ENCODE data around the gene CHDH. TPM values are rescaled to one million over a fixed set of nuclear protein-coding genes. Genes with fewer than 3 reads are reported as not detected.

CHDH gene
- total RNA-seq, 1 donor from 2014 or later, result under 0.01 TPM

DNA sequence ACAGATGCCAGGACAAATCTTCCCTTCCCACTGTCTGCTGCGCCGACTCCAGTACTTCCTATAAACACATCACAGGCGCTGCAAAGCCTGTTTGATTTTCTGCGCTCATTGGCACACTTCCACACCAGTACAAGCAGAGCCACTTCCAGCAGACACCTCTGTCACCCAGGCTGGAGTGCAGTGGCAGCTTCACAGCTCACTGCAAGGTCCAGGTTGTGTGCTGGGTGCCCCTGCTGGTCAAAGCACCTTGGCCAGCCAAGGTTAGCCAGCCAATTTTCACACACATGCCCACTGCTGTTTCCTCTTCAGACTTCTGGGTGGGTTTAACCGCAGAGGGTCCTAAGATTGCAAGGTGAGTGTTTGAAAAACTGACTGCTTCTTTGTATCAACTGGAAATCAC, 4.9 kb downstream of the CHDH start:
- Histone ChIP-seq H3K27me3 (ENCODE audit: control insufficient read depth, insufficient read depth, low read length) (peaks cover 2% of the 10 kb centered on the region), H3K4me3 (ENCODE audit: low read depth, low read length) (no peak overlapping the region), H3K36me3 (ENCODE audit: control insufficient read depth, insufficient read depth, low read length) (no peaks in the 10 kb centered on the region)
- DNase-seq (ENCODE audit: low read depth) (no peak), FAIRE-seq (no peak)
- TF ChIP-seq, protein P1, sequence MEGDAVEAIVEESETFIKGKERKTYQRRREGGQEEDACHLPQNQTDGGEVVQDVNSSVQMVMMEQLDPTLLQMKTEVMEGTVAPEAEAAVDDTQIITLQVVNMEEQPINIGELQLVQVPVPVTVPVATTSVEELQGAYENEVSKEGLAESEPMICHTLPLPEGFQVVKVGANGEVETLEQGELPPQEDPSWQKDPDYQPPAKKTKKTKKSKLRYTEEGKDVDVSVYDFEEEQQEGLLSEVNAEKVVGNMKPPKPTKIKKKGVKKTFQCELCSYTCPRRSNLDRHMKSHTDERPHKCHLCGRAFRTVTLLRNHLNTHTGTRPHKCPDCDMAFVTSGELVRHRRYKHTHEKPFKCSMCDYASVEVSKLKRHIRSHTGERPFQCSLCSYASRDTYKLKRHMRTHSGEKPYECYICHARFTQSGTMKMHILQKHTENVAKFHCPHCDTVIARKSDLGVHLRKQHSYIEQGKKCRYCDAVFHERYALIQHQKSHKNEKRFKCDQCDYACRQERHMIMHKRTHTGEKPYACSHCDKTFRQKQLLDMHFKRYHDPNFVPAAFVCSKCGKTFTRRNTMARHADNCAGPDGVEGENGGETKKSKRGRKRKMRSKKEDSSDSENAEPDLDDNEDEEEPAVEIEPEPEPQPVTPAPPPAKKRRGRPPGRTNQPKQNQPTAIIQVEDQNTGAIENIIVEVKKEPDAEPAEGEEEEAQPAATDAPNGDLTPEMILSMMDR (IDR thresholded peaks at IDR 0.05; ENCODE audit: insufficient read depth, low read length, severe bottlenecking), result no peak

- TF ChIP-seq, protein P1 (IDR thresholded peaks at IDR 0.05; ENCODE audit: insufficient read depth, low read length, severe bottlenecking), result no peak
- DNase-seq (ENCODE audit: low read depth) (no peak), FAIRE-seq (no peak)
- no peak overlapping the region for H3K4me3 ChIP-seq (ENCODE audit: low read depth, low read length)
- no peaks in the 10 kb centered on the region for H3K27me3 ChIP-seq (ENCODE audit: control insufficient read depth, insufficient read depth, low read length)
- no peaks in the 10 kb centered on the region for H3K36me3 ChIP-seq (ENCODE audit: control insufficient read depth, insufficient read depth, low read length)
Observed at GRCh38 chr3:53837331-53837730, 8.9 kb downstream of the CHDH start.

DNA sequence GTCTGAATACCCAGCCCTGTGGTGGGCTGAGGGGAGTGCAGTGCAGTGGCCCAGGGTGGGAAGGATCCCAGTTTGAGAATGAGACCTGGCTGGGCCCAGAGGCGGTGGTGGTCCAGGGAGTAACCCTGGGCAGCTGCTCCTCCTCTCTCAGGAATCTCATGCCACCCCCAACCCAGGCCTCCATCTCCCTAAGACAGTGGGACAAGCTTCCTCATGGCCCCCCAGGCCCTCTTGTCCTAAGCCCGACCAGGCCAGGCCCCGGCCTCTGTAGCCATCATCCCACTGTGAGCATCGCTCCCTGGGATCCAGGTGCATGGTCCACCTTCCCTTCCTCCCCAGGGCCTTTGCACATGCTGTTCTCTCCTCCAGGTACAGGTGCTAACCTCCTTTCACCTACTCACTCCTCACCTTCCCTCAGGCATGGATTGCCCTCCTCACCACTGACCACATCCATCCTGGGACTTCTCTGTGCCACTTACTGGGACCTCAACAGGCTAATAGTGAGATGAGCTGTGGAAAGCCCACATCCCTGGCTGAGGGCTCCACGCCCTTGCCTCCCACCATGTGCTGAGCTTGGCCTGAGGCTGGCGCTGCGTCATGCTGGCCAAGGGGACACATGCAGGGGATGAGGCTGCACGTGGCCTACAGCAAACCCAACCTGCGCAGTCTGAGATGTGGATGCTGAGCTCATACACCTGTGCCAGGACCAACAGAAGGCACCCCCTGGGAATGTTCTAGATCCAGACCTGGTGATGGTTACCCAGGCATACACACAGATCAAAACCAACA, 9.9 kb downstream of the CHDH start:
- Histone ChIP-seq H3K36me3 (ENCODE audit: control insufficient read depth, insufficient read depth, low read length) (no peaks in the 10 kb centered on the region), H3K27me3 (ENCODE audit: control insufficient read depth, insufficient read depth, low read length) (no peaks in the 10 kb centered on the region), H3K4me3 (ENCODE audit: low read depth, low read length) (no peak overlapping the region)
- TF ChIP-seq, protein P1 (IDR thresholded peaks at IDR 0.05; ENCODE audit: insufficient read depth, low read length, severe bottlenecking), result no peak
- no peak for DNase-seq (ENCODE audit: low read depth)
- peak; percentile 79 for FAIRE-seq

- FAIRE-seq, result no peak
Observed at GRCh38 chr3:53835257-53835656, 11.0 kb downstream of the CHDH start.

DNA sequence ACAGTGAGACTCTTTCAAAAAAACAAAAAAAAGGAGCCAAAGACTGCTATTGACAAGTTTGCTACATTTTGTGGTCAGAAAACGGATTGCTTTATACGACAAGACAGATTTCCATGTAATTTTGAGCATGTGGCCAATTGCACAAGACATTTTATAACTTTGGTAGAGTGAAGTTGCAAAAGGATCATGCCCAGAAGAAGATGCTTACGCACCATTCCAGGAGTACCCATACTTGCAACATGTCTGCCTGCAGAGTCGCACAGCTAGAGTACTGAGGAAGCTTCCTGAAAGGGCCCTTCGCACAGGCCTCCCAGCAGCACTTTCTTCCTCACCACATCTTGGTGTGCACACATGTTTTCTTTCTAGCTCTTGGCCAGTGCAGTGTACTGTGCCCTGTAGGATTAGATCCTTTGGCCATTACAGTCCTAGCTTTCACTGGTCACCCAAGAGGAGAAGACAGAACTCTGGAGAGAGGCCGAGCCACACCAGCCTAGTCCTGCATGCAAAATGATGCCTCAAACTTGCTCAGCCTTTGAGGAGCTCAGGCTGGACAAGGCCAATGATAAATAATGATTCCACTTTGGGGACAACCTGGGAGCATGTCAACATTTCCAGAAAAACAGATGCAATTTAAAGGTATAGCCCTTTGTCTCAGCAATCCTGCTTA, 11.7 kb downstream of the CHDH start:
- Histone ChIP-seq H3K27me3 (ENCODE audit: control insufficient read depth, insufficient read depth, low read length) (no peaks in the 10 kb centered on the region), H3K4me3 (ENCODE audit: low read depth, low read length) (no peak overlapping the region), H3K36me3 (ENCODE audit: control insufficient read depth, insufficient read depth, low read length) (no peaks in the 10 kb centered on the region)
- no peak for DNase-seq (ENCODE audit: low read depth)
- TF ChIP-seq, protein P1 (IDR thresholded peaks at IDR 0.05; ENCODE audit: insufficient read depth, low read length, severe bottlenecking), result no peak
- FAIRE-seq, result peak; percentile 66

More at GRCh38 chr3:53835257-53835656, 11.0 kb downstream of the CHDH start:
- TF ChIP-seq, protein P1 (IDR thresholded peaks at IDR 0.05; ENCODE audit: insufficient read depth, low read length, severe bottlenecking), result no peak
- H3K36me3 ChIP-seq (ENCODE audit: control insufficient read depth, insufficient read depth, low read length), result no peaks in the 10 kb centered on the region
- DNase-seq (ENCODE audit: low read depth), result no peak
- no peak overlapping the region for H3K4me3 ChIP-seq (ENCODE audit: low read depth, low read length)
- no peaks in the 10 kb centered on the region for H3K27me3 ChIP-seq (ENCODE audit: control insufficient read depth, insufficient read depth, low read length)
